CD4-positive, CD25-positive, alpha-beta regulatory T cell (primary cell): Measurements from ENCODE around the gene ARL5A. TPM values are rescaled to one million over a fixed set of nuclear protein-coding genes. Genes with fewer than 3 reads are reported as not detected.

Experiments
- ATAC-seq, 2 donors: fragments of 150-1000 bp; cut with Tn5 transposase; one replicate each; pipeline ENCODE4 v1.10.0; 2021; ENCODE audit warnings: low read depth in 2 of 2, moderate number of reproducible peaks in 2 of 2, moderate library complexity in 1 of 2
- DNase-seq, 3 donors: peaks; one replicate each; pipeline versions ENCODE4 v3.0.0 to v3.0.0-alpha.2; 2012 to 2022; ENCODE audit warnings: mixed read lengths in 1 of 3
- H3K27ac ChIP-seq: one replicate; pipeline ENCODE4 v1.7.0; 2013; ENCODE audit warnings: mild to moderate bottlenecking, low read length; ENCODE audit not compliant: insufficient read depth, poor library complexity, severe bottlenecking
- H3K27me3 ChIP-seq: one replicate; pipeline ENCODE4 v1.7.0; 2013; ENCODE audit warnings: low read length; ENCODE audit not compliant: control insufficient read depth, insufficient read depth
- H3K36me3 ChIP-seq: one replicate; pipeline ENCODE4 v1.7.0; 2013; ENCODE audit warnings: mild to moderate bottlenecking, low read length, moderate library complexity; ENCODE audit not compliant: control insufficient read depth, insufficient read depth
- H3K4me1 ChIP-seq: 2 replicates; pipeline ENCODE4 v1.7.0; 2013; ENCODE audit warnings: mild to moderate bottlenecking, low read length; ENCODE audit not compliant: insufficient read depth, control insufficient read depth, poor library complexity, severe bottlenecking
- H3K4me3 ChIP-seq: one replicate; pipeline ENCODE4 v1.7.0; 2013; ENCODE audit warnings: low read depth, mild to moderate bottlenecking, low read length, moderate library complexity
- H3K9me3 ChIP-seq, 2 experiments: 1 replicate in 1 of 2; 2 replicates in 1 of 2; pipeline ENCODE4 v1.7.0; 2013; ENCODE audit warnings: low read length in 2 of 2, mild to moderate bottlenecking in 1 of 2, moderate library complexity in 1 of 2; ENCODE audit not compliant: control insufficient read depth in 2 of 2
- H3K27ac Mint-ChIP-seq, 3 donors: one replicate each; pipeline ENCODE4 v1.8.0; 2020 to 2022; ENCODE audit warnings: mild to moderate bottlenecking in 3 of 3, mixed read lengths in 3 of 3, moderate library complexity in 2 of 3
- H3K27me3 Mint-ChIP-seq: one replicate; pipeline ENCODE4 v1.8.0; 2022; ENCODE audit warnings: mild to moderate bottlenecking, mixed read lengths
- H3K36me3 Mint-ChIP-seq: one replicate; pipeline ENCODE4 v1.8.0; 2020; ENCODE audit warnings: mixed read lengths
- H3K4me1 Mint-ChIP-seq, 4 donors: one replicate each; pipeline ENCODE4 v1.8.0; 2020 to 2022; ENCODE audit warnings: mixed read lengths in 4 of 4, mild to moderate bottlenecking in 1 of 4
- H3K4me3 Mint-ChIP-seq, 4 donors: one replicate each; pipeline ENCODE4 v1.8.0; 2020 to 2022; ENCODE audit warnings: mild to moderate bottlenecking in 4 of 4, mixed read lengths in 4 of 4, moderate library complexity in 3 of 4
- H3K9me3 Mint-ChIP-seq, 7 donors: one replicate each; pipeline ENCODE4 v1.8.0; 2020 to 2022; ENCODE audit warnings: mixed read lengths in 7 of 7, mild to moderate bottlenecking in 3 of 7, moderate library complexity in 2 of 7
- polyA plus RNA-seq, 4 donors: library from polyadenylated mRNA; unstranded; fragments of 300-500 nt; fragmentation: Illumina TruSeq; gene quantifications; one replicate each; pipeline ENCODE4 v1.2.3, GENCODE V29; 2021
- total RNA-seq: library from RNA; stranded (reverse); gene quantifications from one replicate; pipeline ENCODE4 v1.2.3, GENCODE V29; 2022

The ARL5A gene
- total and polyA plus RNA-seq, 5 donors from 2014 or later = 27.3 to 90.5 (median 68.2) TPM

DNA sequence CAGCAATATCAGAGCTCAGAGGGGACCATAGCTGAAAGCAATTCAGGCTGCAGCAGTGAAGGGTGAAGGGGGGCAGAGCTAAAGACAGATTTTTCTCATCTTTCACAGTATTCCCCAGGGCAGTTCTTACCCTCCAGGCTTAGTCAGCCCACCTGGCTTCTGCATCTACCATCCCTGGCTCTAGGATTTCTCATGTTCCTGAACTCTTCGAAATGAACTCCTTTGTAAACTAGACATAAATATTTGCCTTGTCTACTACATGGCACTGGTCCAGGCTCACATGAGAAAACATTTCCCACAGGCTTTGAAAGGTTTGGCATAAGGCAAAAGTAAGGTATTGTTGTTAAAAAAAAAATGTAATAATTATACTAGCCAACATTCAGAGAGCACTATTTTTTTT lies 70.4 kb downstream of the ARL5A start:
- Mint-ChIP-seq H3K27me3 (no peaks in the 10 kb centered on the region), H3K4me1 (peaks cover 0 to 2% (median 0%) of the 10 kb centered on the region in 4 donors)

DNA sequence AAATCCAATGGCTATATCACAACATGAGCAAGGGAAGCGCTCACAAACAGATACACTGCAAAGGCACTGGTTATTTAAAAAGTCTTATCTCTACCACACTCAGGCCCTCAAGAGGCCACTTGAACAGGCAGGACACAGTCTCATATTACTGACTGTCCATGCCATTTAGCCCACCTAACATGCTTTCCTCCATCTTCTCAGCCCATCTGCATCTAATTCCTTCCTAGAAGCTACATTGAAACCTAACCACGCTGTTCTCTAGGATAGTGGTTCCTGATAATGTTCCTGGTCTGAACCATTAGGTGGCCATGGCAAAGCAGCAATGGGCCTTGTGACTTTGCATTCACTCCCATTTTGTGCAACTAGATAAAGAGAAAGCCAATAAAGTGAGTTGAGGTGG lies 71.4 kb downstream of the ARL5A start:
- Histone ChIP-seq H3K36me3 (no peaks in the 10 kb centered on the region), H3K9me3 (no peaks in the 10 kb centered on the region), H3K4me1 (no peaks in the 10 kb centered on the region), H3K27ac (no peak overlapping the region), H3K27me3 (no peaks in the 10 kb centered on the region), H3K4me3 (no peak overlapping the region)
- ATAC-seq (no peak), DNase-seq (no peak)
- peaks cover 13% of the 10 kb centered on the region for H3K36me3 Mint-ChIP-seq
- H3K27ac Mint-ChIP-seq = no peak overlapping the region
- no peak overlapping the region for H3K4me3 Mint-ChIP-seq
- H3K9me3 Mint-ChIP-seq = no peaks in the 10 kb centered on the region
- peaks cover 0 to 2% (median 0%) of the 10 kb centered on the region in 4 donors for H3K4me1 Mint-ChIP-seq
- H3K27me3 Mint-ChIP-seq = no peaks in the 10 kb centered on the region

More for the DNA sequence above, 70.4 kb downstream of the ARL5A start:
- no peak overlapping the region for H3K4me3 Mint-ChIP-seq
- no peak overlapping the region for H3K27ac ChIP-seq
- no peak for ATAC-seq
- no peak for DNase-seq
- peaks cover 13% of the 10 kb centered on the region for H3K36me3 Mint-ChIP-seq
- H3K4me1 ChIP-seq = no peaks in the 10 kb centered on the region
- no peak overlapping the region for H3K4me3 ChIP-seq
- H3K9me3 ChIP-seq = no peaks in the 10 kb centered on the region
- H3K36me3 ChIP-seq = no peaks in the 10 kb centered on the region
- no peak overlapping the region for H3K27ac Mint-ChIP-seq
- no peaks in the 10 kb centered on the region for H3K9me3 Mint-ChIP-seq
- no peaks in the 10 kb centered on the region for H3K27me3 ChIP-seq

DNA sequence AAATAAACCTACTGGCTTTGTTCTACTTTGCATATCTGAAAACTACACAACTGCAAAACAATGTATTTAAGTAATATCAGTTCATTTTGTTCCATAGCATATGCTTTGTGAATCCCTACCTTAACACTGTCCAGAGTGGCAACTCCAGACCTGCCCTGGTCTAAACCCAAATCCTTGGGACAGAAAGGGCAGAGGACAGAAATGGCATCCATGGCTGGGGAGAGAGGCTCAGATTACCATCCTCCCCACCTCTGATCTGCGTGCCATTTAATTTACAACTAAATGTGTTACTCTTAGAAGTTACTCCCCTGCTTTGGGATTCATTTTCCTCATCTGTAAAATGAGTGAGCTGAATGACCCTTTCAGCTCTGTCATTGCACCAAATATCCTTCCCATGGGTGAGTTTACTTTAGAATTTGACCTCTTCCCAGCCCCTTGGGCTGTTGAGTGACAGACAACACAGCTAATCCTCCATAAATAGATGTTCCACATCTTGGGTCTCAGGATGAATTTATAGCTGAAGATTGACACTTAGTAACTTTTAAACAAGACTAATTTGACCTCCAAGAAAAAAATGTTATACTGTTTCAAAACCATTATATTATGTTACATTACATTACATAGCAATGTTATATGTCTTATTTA lies 73.8 kb downstream of the ARL5A start:
- Mint-ChIP-seq H3K4me1 (peaks cover 0 to 2% (median 0%) of the 10 kb centered on the region in 4 donors), H3K4me3 (no peak overlapping the region), H3K9me3 (peaks cover 0 to 2% (median 0%) of the 10 kb centered on the region in 7 donors), H3K36me3 (peaks cover 10% of the 10 kb centered on the region), H3K27me3 (no peaks in the 10 kb centered on the region), H3K27ac (no peak overlapping the region)
- no peaks in the 10 kb centered on the region for H3K36me3 ChIP-seq
- no peak overlapping the region for H3K4me3 ChIP-seq
- H3K4me1 ChIP-seq = no peaks in the 10 kb centered on the region
- no peak for DNase-seq
- no peaks in the 10 kb centered on the region for H3K27me3 ChIP-seq
- no peaks in the 10 kb centered on the region for H3K9me3 ChIP-seq
- H3K27ac ChIP-seq = no peak overlapping the region
- no peak for ATAC-seq

DNA sequence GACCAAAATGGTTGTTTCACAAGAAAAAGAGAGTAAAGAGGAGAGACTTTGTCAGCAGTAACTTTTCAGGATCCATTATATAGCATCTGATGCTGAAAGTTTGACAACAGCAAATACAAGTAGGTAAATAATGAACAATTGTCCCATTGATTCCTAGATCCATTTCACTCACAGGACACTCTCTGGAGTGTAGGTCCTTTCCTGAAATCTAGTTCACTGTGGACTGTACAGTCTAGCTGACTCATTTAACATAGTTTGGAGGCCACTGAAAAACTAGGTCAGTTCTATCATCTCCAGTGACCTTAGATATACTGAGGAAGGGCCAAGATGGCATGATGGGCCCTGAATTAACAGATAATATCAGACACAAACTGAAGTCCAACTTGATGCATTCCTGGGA lies 74.7 kb downstream of the ARL5A start:
- peaks cover 0 to 6% (median 0%) of the 10 kb centered on the region in 7 donors for H3K9me3 Mint-ChIP-seq
- Histone ChIP-seq H3K27ac (no peak overlapping the region), H3K36me3 (no peaks in the 10 kb centered on the region), H3K4me3 (no peak overlapping the region), H3K9me3 (no peaks in the 10 kb centered on the region), H3K27me3 (no peaks in the 10 kb centered on the region), H3K4me1 (no peaks in the 10 kb centered on the region)
- peaks cover 10% of the 10 kb centered on the region for H3K36me3 Mint-ChIP-seq
- DNase-seq = no peak
- H3K4me3 Mint-ChIP-seq = no peak overlapping the region
- H3K27me3 Mint-ChIP-seq = no peaks in the 10 kb centered on the region
- H3K27ac Mint-ChIP-seq = no peak overlapping the region
- H3K4me1 Mint-ChIP-seq = peaks cover 0 to 2% (median 0%) of the 10 kb centered on the region in 4 donors
- no peak for ATAC-seq

Other genes starting within 250 kb of the ARL5A start
- 1.3 TPM for gene NEB, start 93.9 kb downstream of the ARL5A start, total RNA-seq
- under 1 TPM in 3 of 4 donors, not detected in 1; 0.06 to 0.26 (median 0.22) TPM for gene NEB, start 93.9 kb downstream of the ARL5A start, polyA plus RNA-seq